ENCODE measurements around the gene HTT. TPM values are rescaled to one million over a fixed set of nuclear protein-coding genes. Genes with fewer than 3 reads are reported as not detected.

The HTT gene
- total RNA-seq, 6 experiments from 2014 or later, result 25.5 to 37.8 (median 30.3) TPM

- WGBS (ENCODE audit: insufficient coverage, low coverage, low lambda C conversion rate, missing lambda C conversion rate), result 94% methylated on average over 7 of the region's 7 CpGs
- Histone ChIP-seq H3K4me3 (no peak overlapping the region), H3K4me1 (peaks cover 0 to 7% (median 0%) of the 10 kb centered on the region in 4 donors), H3K27me3 (no peaks in the 10 kb centered on the region), H3K27ac (no peak overlapping the region), H3K36me3 (peaks cover 0 to 48% (median 17%) of the 10 kb centered on the region in 4 donors), H3K9me3 (no peaks in the 10 kb centered on the region)
- ATAC-seq (no peak), DNase-seq (no peak)
- intact Hi-C loops (cut with DNase I), result no loop called here
- TF ChIP-seq POLR2A (IDR thresholded peaks at IDR 0.05), result no peak
- TF ChIP-seq CTCF (IDR thresholded peaks at IDR 0.05), result no peak
Observed at GRCh38 chr4:3177905-3178304, 103.4 kb downstream of the HTT start.

GRCh38 chr4:3178351-3178750 lies 103.9 kb downstream of the HTT start:
- WGBS (ENCODE audit: insufficient coverage, low coverage, low lambda C conversion rate, missing lambda C conversion rate), result 88% methylated on average over 9 of the region's 9 CpGs
- DNase-seq (no peak), ATAC-seq (no peak)
- H3K4me3 ChIP-seq, result no peak overlapping the region
- TF ChIP-seq POLR2A (IDR thresholded peaks at IDR 0.05), result no peak
- no peak for TF ChIP-seq CTCF (IDR thresholded peaks at IDR 0.05)
- intact Hi-C loops (cut with DNase I), result no loop called here
- no peak overlapping the region for H3K27ac ChIP-seq
- H3K9me3 ChIP-seq, result no peaks in the 10 kb centered on the region
- peaks cover 0 to 7% (median 0%) of the 10 kb centered on the region in 4 donors for H3K4me1 ChIP-seq
- H3K27me3 ChIP-seq, result no peaks in the 10 kb centered on the region
- H3K36me3 ChIP-seq, result peaks cover 0 to 48% (median 19%) of the 10 kb centered on the region in 4 donors

GRCh38 chr4:3179126-3179706 lies 104.7 kb downstream of the HTT start:
- intact Hi-C loops (cut with DNase I), result no loop called here

GRCh38 chr4:3183008-3183407 lies 108.5 kb downstream of the HTT start:
- H3K4me1 ChIP-seq, result peaks cover 0 to 7% (median 0%) of the 10 kb centered on the region in 4 donors

More at GRCh38 chr4:3179126-3179706, 104.7 kb downstream of the HTT start:
- Histone ChIP-seq H3K9me3 (no peaks in the 10 kb centered on the region), H3K27ac (peak overlapping the region in 1 of 3 donors; percentile 48), H3K4me3 (no peak overlapping the region), H3K4me1 (peaks cover 0 to 7% (median 0%) of the 10 kb centered on the region in 4 donors), H3K36me3 (peaks cover 0 to 47% (median 18%) of the 10 kb centered on the region in 4 donors), H3K27me3 (no peaks in the 10 kb centered on the region)
- TF ChIP-seq POLR2A (IDR thresholded peaks at IDR 0.05) (no peak), CTCF (IDR thresholded peaks at IDR 0.05) (no peak)
- DNase-seq (peak; percentile 56 to 66 (median 59)), ATAC-seq (peak; percentile 90 to 96 (median 94))
- 27% methylated on average over 11 of the region's 12 CpGs for WGBS (ENCODE audit: insufficient coverage, low coverage, low lambda C conversion rate, missing lambda C conversion rate)

More at GRCh38 chr4:3183008-3183407, 108.5 kb downstream of the HTT start:
- ATAC-seq, result no peak
- Histone ChIP-seq H3K9me3 (no peaks in the 10 kb centered on the region), H3K27me3 (no peaks in the 10 kb centered on the region), H3K4me3 (no peak overlapping the region), H3K36me3 (peaks cover 0 to 38% (median 16%) of the 10 kb centered on the region in 4 donors), H3K27ac (no peak overlapping the region)
- WGBS (ENCODE audit: insufficient coverage, low coverage, low lambda C conversion rate, missing lambda C conversion rate), result 100% methylated on average over 2 of the region's 4 CpGs
- intact Hi-C loops (cut with DNase I), result no loop called here
- TF ChIP-seq POLR2A (IDR thresholded peaks at IDR 0.05), result no peak
- no peak for TF ChIP-seq CTCF (IDR thresholded peaks at IDR 0.05)
- DNase-seq, result no peak
